ENCODE results near the gene ZEB2. TPM values are rescaled to one million over a fixed set of nuclear protein-coding genes. Genes with fewer than 3 reads are reported as not detected.

Gene ZEB2
- total and polyA plus RNA-seq, 4 donors, result 7.6 to 39.6 (median 22.2) TPM

DNA sequence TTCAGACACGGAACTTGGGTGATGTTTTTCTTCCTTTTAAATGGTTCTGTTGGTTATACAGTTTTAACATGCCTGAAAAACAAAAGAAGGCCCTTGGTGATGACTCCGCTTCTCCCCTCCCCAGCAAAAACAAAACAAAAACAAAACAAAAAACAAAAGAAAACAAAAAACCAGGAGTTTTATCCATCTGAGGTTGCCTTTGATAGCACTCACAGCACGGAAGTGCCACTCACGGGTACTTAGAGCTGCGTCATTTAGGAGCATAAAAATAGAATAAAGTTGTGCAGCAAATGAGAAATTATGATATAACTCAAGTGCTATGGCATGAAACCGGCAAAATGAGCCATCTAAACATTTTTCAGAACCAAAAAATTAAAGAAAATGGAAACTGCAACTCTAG, 57.7 kb downstream of the ZEB2 start:
- no peaks in the 10 kb centered on the region for H3K27me3 ChIP-seq (ENCODE audit: control insufficient read depth in 4 of 4, insufficient read depth in 4 of 4, low read length in 3 of 4)
- H3K9ac ChIP-seq (ENCODE audit: low read depth in 1 of 2, low read length in 2 of 2), result no peak overlapping the region
- WGBS, result 74% methylated on average over 6 of the region's 6 CpGs
- no peak overlapping the region for H3K4me3 ChIP-seq (ENCODE audit: low read depth in 1 of 3, low read length in 3 of 3)
- TF ChIP-seq FOXA1 (IDR thresholded peaks at IDR 0.05), result no peak
- TF ChIP-seq HNF4G (IDR thresholded peaks at IDR 0.05), result no peak
- no peak for TF ChIP-seq HNF4A (conservative IDR thresholded peaks at IDR 0.05)
- no peak for TF ChIP-seq EGR1 (IDR thresholded peaks at IDR 0.05; ENCODE audit: low read depth in 2 of 2)
- TF ChIP-seq YY1 (IDR thresholded peaks at IDR 0.05), result no peak
- TF ChIP-seq FOXA2 (IDR thresholded peaks at IDR 0.05), result no peak
- TF ChIP-seq SP1 (IDR thresholded peaks at IDR 0.05), result no peak
- no peak for TF ChIP-seq REST (IDR thresholded peaks at IDR 0.05)
- no peak for TF ChIP-seq CTCF (IDR thresholded peaks at IDR 0.05; ENCODE audit: low read depth, low read length, missing input control)
- TF ChIP-seq GABPA (IDR thresholded peaks at IDR 0.05 in 1 of 2, conservative IDR thresholded peaks at IDR 0.05 in 1 of 2), result no peak
- no peak for TF ChIP-seq RAD21 (IDR thresholded peaks at IDR 0.05)
- TF ChIP-seq NR2F2 (IDR thresholded peaks at IDR 0.05), result no peak
- no peak for TF ChIP-seq MAX (IDR thresholded peaks at IDR 0.05)
- no peak for TF ChIP-seq RXRA (IDR thresholded peaks at IDR 0.05)
- no peak for TF ChIP-seq TAF1 (conservative IDR thresholded peaks at IDR 0.05)
- TF ChIP-seq JUND (IDR thresholded peaks at IDR 0.05), result no peak
- TF ChIP-seq ATF3 (IDR thresholded peaks at IDR 0.05), result no peak
- no peak overlapping the region for H3K27ac ChIP-seq (ENCODE audit: low read depth in 1 of 2, low read length in 2 of 2)
- no peak for DNase-seq (ENCODE audit: low spot score)
- H3K9me3 ChIP-seq (ENCODE audit: control insufficient read depth in 4 of 4, low read length in 3 of 4), result no peaks in the 10 kb centered on the region
- no peaks in the 10 kb centered on the region for H3K36me3 ChIP-seq (ENCODE audit: control insufficient read depth in 4 of 4, insufficient read depth in 3 of 4, low read depth in 1 of 4, low read length in 3 of 4)
- H3K4me1 ChIP-seq (ENCODE audit: control insufficient read depth in 4 of 4, insufficient read depth in 4 of 4, low read length in 3 of 4), result no peaks in the 10 kb centered on the region

DNA sequence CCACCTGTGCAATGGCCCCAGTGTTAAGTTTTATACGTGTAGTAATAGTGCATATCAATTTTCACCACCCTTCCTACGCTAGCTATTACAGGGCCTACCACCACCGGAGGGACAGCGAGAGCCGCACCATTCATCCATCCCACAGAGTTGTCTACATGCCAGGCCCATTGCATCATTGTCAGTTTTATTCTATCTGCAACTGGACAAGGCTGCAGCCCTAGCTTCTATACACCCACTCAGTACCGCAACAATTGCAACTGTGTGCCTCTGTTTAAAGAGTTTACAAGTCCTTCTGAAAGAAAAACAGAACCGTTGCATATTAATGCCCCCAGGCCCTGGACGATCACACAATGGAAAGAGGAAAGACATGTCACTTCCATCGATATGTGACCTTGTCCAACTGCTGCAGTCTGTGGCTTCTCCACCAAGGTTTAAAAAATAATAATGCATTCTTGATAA, 58.6 kb downstream of the ZEB2 start:
- Histone ChIP-seq H3K4me1 (ENCODE audit: control insufficient read depth in 4 of 4, insufficient read depth in 4 of 4, low read length in 3 of 4) (no peaks in the 10 kb centered on the region), H3K9me3 (ENCODE audit: control insufficient read depth in 4 of 4, low read length in 3 of 4) (no peaks in the 10 kb centered on the region), H3K36me3 (ENCODE audit: control insufficient read depth in 4 of 4, insufficient read depth in 3 of 4, low read depth in 1 of 4, low read length in 3 of 4) (no peaks in the 10 kb centered on the region), H3K27ac (ENCODE audit: low read depth in 1 of 2, low read length in 2 of 2) (no peak overlapping the region), H3K9ac (ENCODE audit: low read depth in 1 of 2, low read length in 2 of 2) (no peak overlapping the region), H3K27me3 (ENCODE audit: control insufficient read depth in 4 of 4, insufficient read depth in 4 of 4, low read length in 3 of 4) (no peaks in the 10 kb centered on the region), H3K4me3 (ENCODE audit: low read depth in 1 of 3, low read length in 3 of 3) (no peak overlapping the region)
- no peak for DNase-seq (ENCODE audit: low spot score)
- 72% methylated on average over 9 of the region's 9 CpGs for WGBS
- TF ChIP-seq RAD21 (IDR thresholded peaks at IDR 0.05) (no peak), JUND (IDR thresholded peaks at IDR 0.05) (no peak), CTCF (IDR thresholded peaks at IDR 0.05; ENCODE audit: low read depth, low read length, missing input control) (no peak), ATF3 (IDR thresholded peaks at IDR 0.05) (no peak), REST (IDR thresholded peaks at IDR 0.05) (no peak), GABPA (IDR thresholded peaks at IDR 0.05 in 1 of 2, conservative IDR thresholded peaks at IDR 0.05 in 1 of 2) (no peak), FOXA1 (IDR thresholded peaks at IDR 0.05) (no peak), HNF4A (conservative IDR thresholded peaks at IDR 0.05) (no peak), YY1 (IDR thresholded peaks at IDR 0.05) (no peak), TAF1 (conservative IDR thresholded peaks at IDR 0.05) (no peak)
